Erythroblast (primary cell): ENCODE data around the gene ABCA12.

Source experiments
- GATA1 ChIP-seq: IDR thresholded peaks from 2 replicates; pipeline ENCODE4 v1.6.1; 2011; ENCODE audit warnings: low read depth, mild to moderate bottlenecking, control low read depth, low read length, moderate library complexity
- POLR2A ChIP-seq: IDR thresholded peaks from 2 replicates; pipeline ENCODE4 v1.6.1; 2011; ENCODE audit warnings: mild to moderate bottlenecking, low read length

- TF ChIP-seq POLR2A (no peak), GATA1 (no peak)
Measured at GRCh38 chr2:215119847-215120246, 18.6 kb downstream of the ABCA12 start.
